H9 (cell line): Measurements from ENCODE around the gene TCF7L1. TPM values are rescaled to one million over a fixed set of nuclear protein-coding genes. Genes with fewer than 3 reads are reported as not detected.
A peak's percentile ranks its signal among the peaks of the same experiment; 100 is the strongest.

Experiments used
- DNase-seq: peaks from one replicate; pipeline ENCODE4 v3.0.0-alpha.2; 2017
- H2AFZ ChIP-seq: one replicate; pipeline ENCODE4 v1.6.1; 2013; ENCODE audit warnings: mild to moderate bottlenecking, low read length, control low read depth, moderate library complexity
- H2AK5ac ChIP-seq: 2 replicates; pipeline ENCODE4 v1.6.1; 2013; ENCODE audit warnings: low read length, control low read depth, mixed read lengths; ENCODE audit not compliant: insufficient read length
- H2BK120ac ChIP-seq: one replicate; pipeline ENCODE4 v1.6.1; 2013; ENCODE audit warnings: low read depth, mild to moderate bottlenecking, low read length, control low read depth, inconsistent platforms; ENCODE audit not compliant: poor library complexity, severe bottlenecking
- H2BK12ac ChIP-seq: 2 replicates; pipeline ENCODE4 v1.6.1; 2013; ENCODE audit warnings: low read length, control low read depth, mixed read lengths, low read depth; ENCODE audit not compliant: insufficient read length
- H2BK15ac ChIP-seq: 2 replicates; pipeline ENCODE4 v1.6.1; 2013; ENCODE audit warnings: low read depth, low read length, control low read depth
- H2BK20ac ChIP-seq: one replicate; pipeline ENCODE4 v1.6.1; 2013; ENCODE audit warnings: low read depth, mild to moderate bottlenecking, low read length, control low read depth, inconsistent platforms; ENCODE audit not compliant: poor library complexity, severe bottlenecking
- H2BK5ac ChIP-seq: 2 replicates; pipeline ENCODE4 v1.6.1; 2013; ENCODE audit warnings: low read length, control low read depth, mixed read lengths; ENCODE audit not compliant: insufficient read length
- H3K14ac ChIP-seq: 2 replicates; pipeline ENCODE4 v1.6.1; 2013; ENCODE audit warnings: low read length, control low read depth; ENCODE audit not compliant: insufficient read depth
- H3K18ac ChIP-seq: 2 replicates; pipeline ENCODE4 v1.6.1; 2013; ENCODE audit warnings: low read depth, mild to moderate bottlenecking, mixed read lengths, low read length, control low read depth; ENCODE audit not compliant: insufficient read length
- H3K23ac ChIP-seq: 2 replicates; pipeline ENCODE4 v1.6.1; 2013; ENCODE audit warnings: low read length, control low read depth, mixed read lengths, low read depth; ENCODE audit not compliant: insufficient read length
- H3K23me2 ChIP-seq: 2 replicates; pipeline ENCODE4 v1.6.1; 2013; ENCODE audit warnings: low read depth, mild to moderate bottlenecking, mixed read lengths, low read length, control low read depth; ENCODE audit not compliant: insufficient read length, poor library complexity, severe bottlenecking
- H3K27ac ChIP-seq: 2 replicates; pipeline ENCODE4 v1.5.1; 2013; ENCODE audit warnings: low read length, control low read depth, mixed read lengths, low read depth; ENCODE audit not compliant: insufficient read length
- H3K27me3 ChIP-seq: 2 replicates; pipeline ENCODE4 v1.6.1; 2013; ENCODE audit warnings: low read length, control low read depth, inconsistent platforms; ENCODE audit not compliant: insufficient read depth
- H3K4ac ChIP-seq: 2 replicates; pipeline ENCODE4 v1.6.1; 2013; ENCODE audit warnings: low read depth, mild to moderate bottlenecking, control low read depth, inconsistent platforms, low read length, moderate library complexity
- H3K4me1 ChIP-seq: 2 replicates; pipeline ENCODE4 v1.6.1; 2013; ENCODE audit warnings: low read length, control low read depth, inconsistent platforms; ENCODE audit not compliant: insufficient read depth
- H3K4me2 ChIP-seq: 2 replicates; pipeline ENCODE4 v1.6.1; 2013; ENCODE audit warnings: low read length, control low read depth, mixed read lengths; ENCODE audit not compliant: insufficient read length, insufficient read depth
- H3K56ac ChIP-seq: 2 replicates; pipeline ENCODE4 v1.6.1; 2013; ENCODE audit warnings: low read depth, mild to moderate bottlenecking, mixed read lengths, low read length, control low read depth; ENCODE audit not compliant: insufficient read length
- H3K79me1 ChIP-seq: 2 replicates; pipeline ENCODE4 v1.6.1; 2013; ENCODE audit warnings: low read depth, mild to moderate bottlenecking, moderate library complexity, low read length, control low read depth, inconsistent platforms; ENCODE audit not compliant: insufficient read depth, poor library complexity, severe bottlenecking
- H3K79me2 ChIP-seq: 2 replicates; pipeline ENCODE4 v1.6.1; 2013; ENCODE audit warnings: low read length, control low read depth, inconsistent platforms; ENCODE audit not compliant: insufficient read depth
- H3K9ac ChIP-seq: 2 replicates; pipeline ENCODE4 v1.6.1; 2013; ENCODE audit warnings: low read length, control low read depth, mixed read lengths; ENCODE audit not compliant: insufficient read length; ENCODE audit errors: extremely low read depth
- H3K9me3 ChIP-seq: one replicate; pipeline ENCODE4 v1.6.1; 2013; ENCODE audit warnings: low read depth, low read length, inconsistent platforms; ENCODE audit not compliant: control insufficient read depth
- H3T11ph ChIP-seq: one replicate; pipeline ENCODE4 v1.6.1; 2013; ENCODE audit warnings: mild to moderate bottlenecking, low read length, control low read depth, inconsistent platforms
- H4K20me1 ChIP-seq: one replicate; pipeline ENCODE4 v1.6.1; 2013; ENCODE audit not compliant: control insufficient read depth, insufficient read length, insufficient read depth
- H4K5ac ChIP-seq: 2 replicates; pipeline ENCODE4 v1.6.1; 2013; ENCODE audit warnings: low read depth, mild to moderate bottlenecking, mixed read lengths, low read length, control low read depth; ENCODE audit not compliant: insufficient read length
- H4K8ac ChIP-seq: replicated peaks from 2 replicates; pipeline ENCODE4 v1.6.1; 2013; ENCODE audit warnings: low read length, control low read depth, mixed read lengths, low read depth; ENCODE audit not compliant: insufficient read length
- H4K91ac ChIP-seq: 2 replicates; pipeline ENCODE4 v1.6.1; 2013; ENCODE audit warnings: low read depth, mild to moderate bottlenecking, moderate library complexity, mixed read lengths, low read length, control low read depth; ENCODE audit not compliant: insufficient read length
- H3K27ac Mint-ChIP-seq, 3 experiments: 2 replicates in 2 of 3; 3 replicates in 1 of 3; pipeline ENCODE4 v1.8.0; 2020 to 2021; ENCODE audit warnings: mixed read lengths in 3 of 3, mild to moderate bottlenecking in 1 of 3, moderate library complexity in 1 of 3
- H3K27me3 Mint-ChIP-seq: 2 replicates; pipeline ENCODE4 v1.8.0; 2021; ENCODE audit warnings: low read depth, mild to moderate bottlenecking, moderate library complexity, mixed read lengths
- H3K36me3 Mint-ChIP-seq, 3 experiments: 2 replicates in 2 of 3; 3 replicates in 1 of 3; pipeline ENCODE4 v1.8.0; 2020 to 2021; ENCODE audit warnings: low read depth in 3 of 3, mixed read lengths in 3 of 3; ENCODE audit not compliant: insufficient read depth in 1 of 3
- H3K4me1 Mint-ChIP-seq, 2 experiments: 2 replicates each; pipeline ENCODE4 v1.8.0; 2020; ENCODE audit warnings: mixed read lengths in 2 of 2
- H3K4me3 Mint-ChIP-seq, 2 experiments: 2 replicates in 1 of 2; 3 replicates in 1 of 2; pipeline ENCODE4 v1.8.0; 2020 to 2021; ENCODE audit warnings: mild to moderate bottlenecking in 2 of 2, mixed read lengths in 2 of 2, moderate library complexity in 1 of 2
- H3K9me3 Mint-ChIP-seq, 2 experiments: 2 replicates in 1 of 2; 3 replicates in 1 of 2; pipeline ENCODE4 v1.8.0; 2020; ENCODE audit warnings: mild to moderate bottlenecking in 2 of 2, mixed read lengths in 2 of 2, moderate library complexity in 1 of 2
- CTCF ChIP-seq: fragments of 200-600 bp; sonication (generic); conservative IDR thresholded peaks from 3 replicates; pipeline ENCODE4 v1.8.0; 2021; ENCODE audit warnings: antibody characterized with exemption, mild to moderate bottlenecking
- WGBS: extraction: QIAGEN DNeasy Blood & Tissue Kit; methylation state at CpG from one replicate; pipeline ENCODE4 v1.1.7; 2013; ENCODE audit warnings: missing lambda C conversion rate, low lambda C conversion rate, mixed read lengths; ENCODE audit not compliant: insufficient read length; ENCODE audit errors: extremely low coverage; 5-methylcytosine and 5-hydroxymethylcytosine counted together
- total RNA-seq: library from RNA; stranded (reverse); gene quantifications from 2 replicates; pipeline ENCODE4 v1.2.1, GENCODE V29; 2021

Gene TCF7L1
- total RNA-seq, 1 experiment from 2014 or later = 112 TPM

- Histone ChIP-seq H2BK120ac (no peak overlapping the region), H3K23ac (no peak overlapping the region), H4K20me1 (no peaks in the 10 kb centered on the region), H3K4ac (no peak overlapping the region), H3K14ac (no peak overlapping the region), H3K79me1 (peaks cover 4% of the 10 kb centered on the region), H2BK5ac (no peak overlapping the region), H3K79me2 (peaks cover 4% of the 10 kb centered on the region; the same call in 1 of the 2 replicates), H2BK20ac (no peak overlapping the region), H2AFZ (no peak overlapping the region), H2AK5ac (no peak overlapping the region), H4K5ac (no peak overlapping the region), H3K4me1 (peaks cover 33% of the 10 kb centered on the region), H4K8ac (no peak overlapping the region), H3K9me3 (no peaks in the 10 kb centered on the region), H3K27me3 (no peaks in the 10 kb centered on the region), H3K4me2 (no peak overlapping the region), H3K18ac (no peak overlapping the region), H3K9ac (no peak overlapping the region), H3K23me2 (no peaks in the 10 kb centered on the region), H4K91ac (no peak overlapping the region), H3K27ac (no peak overlapping the region), H2BK15ac (no peak overlapping the region), H3T11ph (no peak overlapping the region), H3K56ac (no peak overlapping the region), H2BK12ac (no peak overlapping the region)
- peak overlapping the region; percentile 78 to 98 (median 98); a peak in 6 of 7 replicates for H3K27ac Mint-ChIP-seq
- no peak for DNase-seq
- no peak overlapping the region for H3K4me3 Mint-ChIP-seq
- peaks cover 84 to 90% of the 10 kb centered on the region in 2 experiments for H3K4me1 Mint-ChIP-seq
- peaks cover 12 to 26% (median 25%) of the 10 kb centered on the region in 3 experiments for H3K36me3 Mint-ChIP-seq
- H3K27me3 Mint-ChIP-seq = no peaks in the 10 kb centered on the region; the same call in none of the 2 replicates
- WGBS = no CpG with 5 or more reads among the region's 4 CpGs
- no peak for TF ChIP-seq CTCF
- no peaks in the 10 kb centered on the region for H3K9me3 Mint-ChIP-seq
Observed at GRCh38 chr2:85259879-85260278, 126.7 kb downstream of the TCF7L1 start.
